Vagina (tissue), 2 donors: Measurements from ENCODE around the gene ZNF324.

Source experiments
- CTCF ChIP-seq, 3 experiments: fragments of 450-650 bp in 2 of 3; fragments of 200-600 bp in 1 of 3; sonication (generic) in 1 of 3; IDR thresholded peaks; one replicate each; pipeline ENCODE4 v1.5.1; 2017 to 2019; ENCODE audit warnings: antibody characterized with exemption in 3 of 3, mild to moderate bottlenecking in 2 of 3, moderate library complexity in 2 of 3
- POLR2A ChIP-seq, 2 donors: fragments of 450-650 bp; IDR thresholded peaks; one replicate each; pipeline ENCODE4 v1.6.1; 2017; ENCODE audit warnings: antibody characterized with exemption in 2 of 2, mild to moderate bottlenecking in 2 of 2, moderate library complexity in 2 of 2
- POLR2AphosphoS5 ChIP-seq, 2 donors: sonication (generic); formaldehyde crosslinking; IDR thresholded peaks; one replicate each; pipeline ENCODE4 v1.9.0; 2017; ENCODE audit warnings: antibody characterized with exemption in 2 of 2, mild to moderate bottlenecking in 2 of 2, low read depth in 1 of 2; ENCODE audit not compliant: insufficient read depth in 1 of 2

GRCh38 chr19:58474291-58474996 is 7.6 kb downstream of the ZNF324 start:
- TF ChIP-seq CTCF (IDR thresholded peaks at IDR 0.05) (no peak), POLR2AphosphoS5 (IDR thresholded peaks at IDR 0.05; ENCODE audit: insufficient read depth in 1 of 2, low read depth in 1 of 2) (no peak), POLR2A (IDR thresholded peaks at IDR 0.05) (no peak)
